Measurements from ENCODE around the gene FLNB.

DNA sequence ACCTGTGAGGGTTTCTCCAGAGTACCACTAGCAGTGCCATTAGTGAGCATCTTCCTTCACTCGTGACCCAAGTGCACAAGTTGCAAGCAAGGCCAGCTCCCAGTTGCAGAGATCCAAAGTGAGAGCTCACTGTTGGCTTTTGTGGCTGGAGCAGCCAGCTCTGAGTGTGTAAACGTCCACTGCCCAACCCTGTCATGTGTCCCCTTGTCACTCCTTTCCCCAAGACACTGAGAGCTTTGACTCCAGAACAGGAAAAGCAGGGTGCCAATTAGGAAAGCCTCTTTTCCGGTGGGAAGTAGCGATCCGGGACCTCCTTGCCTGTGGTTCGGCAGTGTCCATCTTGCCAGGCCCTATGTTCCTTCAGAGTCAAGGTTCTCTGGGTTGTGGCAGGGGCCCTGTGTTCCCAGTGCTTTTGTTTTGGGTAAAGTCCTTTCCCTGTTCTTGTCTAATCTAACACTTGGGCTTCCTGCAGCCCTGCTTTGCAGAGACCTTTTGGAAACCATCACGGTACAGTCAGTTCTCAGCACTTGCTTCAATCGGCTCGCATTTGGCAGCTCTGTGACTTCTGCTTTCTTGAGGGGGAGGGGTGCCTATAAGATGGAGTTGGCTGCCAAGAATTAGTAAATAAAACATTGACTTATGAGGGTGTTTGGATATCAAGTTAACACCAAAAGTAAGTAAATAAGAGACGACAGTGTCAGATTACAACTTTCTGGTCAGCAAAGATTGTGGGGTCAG lies 112.0 kb downstream of the FLNB start:
- TF ChIP-seq EZH2 (IDR thresholded peaks at IDR 0.05; ENCODE audit: insufficient read depth, poor library complexity, severe bottlenecking) = no peak
- TF ChIP-seq EZH2phosphoT487 (IDR thresholded peaks at IDR 0.05; ENCODE audit: insufficient read depth, low read depth) = no peak

All from GM23248 (cell line).